ENCODE results near the gene RNF126. TPM values are rescaled to one million over a fixed set of nuclear protein-coding genes. Genes with fewer than 3 reads are reported as not detected.
"Not testable (repeated sequence)": the region's sequence is repeated elsewhere in the genome, so short reads cannot be mapped to it uniquely, and the experiment has no call there.

RNF126 gene
- total RNA-seq, 1 experiment from 2014 or later: 73.6 TPM

DNA sequence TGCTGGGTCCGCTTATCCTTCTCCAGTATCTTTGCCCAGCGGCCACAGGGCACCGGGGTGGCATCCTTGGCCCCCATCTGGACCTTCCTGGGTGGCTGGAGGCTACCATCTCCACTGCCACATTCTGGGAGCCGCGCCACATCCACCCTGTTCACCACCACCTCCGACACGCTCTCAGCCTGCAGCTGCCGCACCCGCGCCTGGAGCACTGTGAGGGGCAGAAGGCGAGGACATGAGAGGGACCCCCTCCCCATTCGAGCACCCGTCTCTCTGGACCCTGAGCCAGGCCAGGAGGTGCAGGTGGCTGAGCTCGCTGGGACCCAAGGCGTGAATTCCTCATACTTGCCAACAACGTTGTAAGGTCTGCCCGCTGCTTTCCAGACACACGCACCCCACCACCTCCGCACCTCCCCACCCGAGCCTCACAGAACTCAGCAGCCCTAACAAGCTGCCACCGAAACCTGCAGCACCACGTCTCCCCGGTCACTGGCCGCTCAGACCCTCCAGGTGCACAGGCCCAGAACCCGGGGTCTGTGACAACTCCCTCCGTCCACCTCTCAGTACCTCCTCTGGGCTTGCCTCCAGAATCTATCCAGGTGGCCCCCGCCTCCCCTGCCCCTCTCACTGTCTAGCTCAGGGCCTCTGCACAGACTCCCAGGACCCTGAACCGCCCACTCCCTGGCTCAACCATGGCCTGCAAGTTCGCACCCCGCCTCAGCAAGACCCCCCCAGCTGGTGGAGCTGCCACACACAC lies 32.9 kb downstream of the RNF126 start:
- no peak for DNase-seq (ENCODE audit: low read depth)

GRCh38 chr19:629515-629914 lies 33.5 kb downstream of the RNF126 start:
- not testable (repeated sequence) for DNase-seq (ENCODE audit: low read depth)

DNA sequence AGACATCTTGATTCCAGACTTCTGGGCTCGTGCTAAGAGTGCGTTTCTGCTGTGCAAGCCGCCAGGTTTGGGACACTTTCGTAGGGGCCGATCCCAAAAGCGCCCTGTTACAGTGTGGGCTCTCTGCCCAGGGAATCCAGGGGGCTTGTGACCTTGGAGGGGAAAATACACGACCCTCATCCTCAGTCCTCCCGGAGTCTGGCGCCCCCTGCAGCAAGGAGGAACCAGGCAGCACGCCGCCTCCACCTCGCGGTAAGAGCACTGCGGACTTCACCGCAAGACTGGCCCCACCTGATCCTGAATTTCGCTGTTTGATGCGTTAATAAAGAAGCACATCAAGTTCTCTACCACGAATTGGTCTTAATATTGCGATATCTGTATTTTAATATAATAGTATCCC lies 34.8 kb downstream of the RNF126 start:
- DNase-seq (ENCODE audit: low read depth): no peak

- not testable (repeated sequence) for DNase-seq (ENCODE audit: low read depth)
Observed at GRCh38 chr19:626566-626965, 36.4 kb downstream of the RNF126 start.

- no peak for DNase-seq (ENCODE audit: low read depth)
Observed at GRCh38 chr19:625257-625656, 37.8 kb downstream of the RNF126 start.

GRCh38 chr19:624433-625109 lies 38.4 kb downstream of the RNF126 start:
- no peak for DNase-seq (ENCODE audit: low read depth)

GRCh38 chr19:623974-624373 lies 39.0 kb downstream of the RNF126 start:
- DNase-seq (ENCODE audit: low read depth): peak; percentile 13

DNA sequence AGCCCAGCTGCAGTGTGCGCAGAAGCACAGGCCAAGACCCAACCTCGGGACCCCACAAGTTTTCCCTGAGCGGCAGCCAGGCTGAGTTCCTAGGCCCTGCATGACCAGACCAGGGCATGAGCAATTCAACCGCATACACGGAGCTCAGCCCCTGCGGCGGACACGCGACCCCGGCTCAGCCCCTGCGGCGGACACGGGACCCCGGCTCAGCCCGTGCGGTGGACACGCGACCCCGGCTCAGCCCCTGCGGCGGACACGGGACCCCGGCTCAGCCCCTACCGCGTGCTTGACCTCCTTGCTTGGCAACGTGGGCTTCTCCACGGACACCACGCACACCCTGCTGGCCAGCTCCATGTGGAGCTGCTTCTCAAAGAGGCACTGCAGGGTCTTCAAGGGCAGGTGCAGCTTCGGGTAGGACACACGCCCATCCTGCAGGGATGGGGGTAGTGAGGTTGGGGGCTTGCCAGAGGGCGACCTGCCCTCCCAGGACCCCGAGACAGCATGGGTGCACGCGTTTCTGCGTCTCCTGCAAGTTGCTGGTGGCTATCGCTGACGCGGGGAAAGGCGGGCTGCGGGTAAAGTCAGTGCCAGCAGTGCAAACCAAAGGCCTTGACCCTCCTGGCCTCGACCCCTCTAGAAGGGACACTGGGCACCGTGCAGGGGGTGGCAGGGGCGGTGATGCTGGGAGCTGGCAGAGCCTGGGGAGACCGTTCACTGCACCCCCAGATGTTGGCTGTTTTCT lies 39.7 kb downstream of the RNF126 start:
- no peak for DNase-seq (ENCODE audit: low read depth)

GRCh38 chr19:622666-623065 lies 40.3 kb downstream of the RNF126 start:
- DNase-seq (ENCODE audit: low read depth): no peak

- no peak for DNase-seq (ENCODE audit: low read depth)
Observed at GRCh38 chr19:621819-622218, 41.2 kb downstream of the RNF126 start.

DNA sequence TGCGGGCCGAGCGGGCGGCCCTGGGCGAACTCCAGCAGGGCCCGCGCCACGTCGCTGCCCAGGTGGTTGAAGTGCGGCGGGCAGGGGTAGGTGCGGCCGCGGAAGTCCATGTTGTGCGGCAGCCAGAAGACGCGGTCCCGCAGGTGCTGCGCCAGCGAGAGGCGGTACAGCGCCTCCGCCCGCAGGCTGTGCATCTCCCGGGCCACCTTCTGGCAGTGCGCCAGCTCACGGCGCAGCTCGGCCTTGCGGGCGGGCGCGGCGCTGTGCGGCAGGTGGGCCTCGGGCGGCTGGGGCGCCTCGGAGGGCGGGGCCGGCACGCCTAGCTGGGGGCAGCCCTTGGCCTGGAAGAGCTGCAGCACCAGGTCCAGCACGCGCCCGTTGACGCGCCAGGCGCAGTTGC lies 41.8 kb downstream of the RNF126 start:
- not testable (repeated sequence) for DNase-seq (ENCODE audit: low read depth)

GRCh38 chr19:620166-620862 lies 42.7 kb downstream of the RNF126 start:
- no peak for DNase-seq (ENCODE audit: low read depth)

DNA sequence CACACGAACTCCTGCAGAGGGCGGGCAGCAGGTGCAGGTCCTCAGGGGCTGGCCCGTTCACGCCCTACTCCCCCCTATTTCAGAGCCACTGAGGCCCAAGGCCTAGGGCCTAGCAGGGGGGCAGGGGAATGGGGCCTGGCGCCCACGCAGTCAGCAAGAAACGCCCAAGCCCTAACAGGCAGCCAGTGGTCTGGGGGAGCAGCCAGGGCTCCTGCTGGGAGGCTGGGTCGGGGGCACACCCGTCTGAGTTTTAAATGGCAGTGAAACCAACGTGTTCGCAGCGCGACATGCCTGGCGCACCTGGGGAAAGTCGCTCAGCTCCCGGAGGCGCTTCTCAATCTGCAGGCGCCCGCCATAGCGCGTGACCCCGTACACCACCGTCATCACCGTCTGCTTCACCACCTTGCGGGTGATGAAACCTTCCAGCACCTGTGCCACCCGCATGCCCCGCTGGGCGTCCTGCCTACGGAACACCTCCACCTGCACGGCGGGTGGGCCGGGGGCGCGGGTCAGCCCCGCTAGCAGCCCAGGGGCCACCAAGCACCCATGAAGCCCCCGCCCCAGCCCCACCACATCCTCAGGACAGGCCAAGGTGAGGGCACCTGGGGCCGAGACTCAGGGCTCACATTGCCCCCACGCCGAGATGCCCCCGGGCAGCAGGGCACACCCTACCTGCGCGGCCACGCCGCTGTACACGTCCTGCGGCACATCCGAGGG lies 43.6 kb downstream of the RNF126 start:
- no peak for DNase-seq (ENCODE audit: low read depth)

DNA sequence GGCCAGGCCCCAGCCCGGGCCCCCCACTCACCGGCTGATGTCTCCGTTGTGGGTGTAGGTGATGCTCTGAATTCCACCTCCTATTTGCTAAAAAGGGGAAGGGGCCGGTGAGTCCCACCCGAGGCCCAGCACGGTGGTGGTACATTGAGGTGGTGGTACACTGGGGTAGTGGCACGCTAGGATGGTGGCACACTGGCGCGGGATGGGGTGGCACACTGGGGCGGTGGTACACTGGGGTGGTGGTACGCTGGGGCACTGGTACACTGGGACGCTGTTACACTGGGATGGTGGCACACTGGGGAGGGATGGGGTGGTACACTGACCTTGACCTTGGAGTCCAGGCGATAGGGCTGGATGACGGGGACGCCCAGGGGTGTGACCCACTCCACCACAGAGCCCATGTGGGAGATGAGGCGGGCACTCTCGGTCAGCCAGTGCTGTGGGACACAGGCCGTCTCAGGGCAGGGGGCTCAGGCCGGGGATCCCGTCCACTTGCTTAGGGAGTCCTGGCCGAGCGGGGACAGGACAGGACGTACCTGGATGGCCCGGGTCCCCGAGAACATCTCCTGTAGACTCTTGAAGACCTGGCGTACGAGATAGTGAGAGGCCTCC lies 44.2 kb downstream of the RNF126 start:
- no peak for DNase-seq (ENCODE audit: low read depth)

DNA sequence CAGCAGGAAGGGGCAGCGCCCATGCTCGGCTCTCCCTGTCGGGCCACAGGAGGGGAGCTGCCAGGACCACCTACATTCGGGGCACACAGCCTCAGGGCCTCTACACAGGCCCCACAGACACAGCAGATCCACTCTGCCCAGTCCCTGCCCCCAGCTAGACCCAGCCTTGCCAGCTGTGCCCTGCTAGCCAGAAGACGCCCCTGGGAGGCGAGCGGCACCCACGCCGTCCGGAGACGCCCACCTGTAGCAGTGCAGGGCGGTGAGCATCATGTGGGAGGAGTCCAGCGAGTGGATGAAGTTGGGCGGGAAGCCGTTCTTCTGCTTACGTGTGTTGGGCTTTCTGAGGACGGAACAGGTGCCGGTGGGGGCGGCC lies 44.8 kb downstream of the RNF126 start:
- DNase-seq (ENCODE audit: low read depth): no peak

DNA sequence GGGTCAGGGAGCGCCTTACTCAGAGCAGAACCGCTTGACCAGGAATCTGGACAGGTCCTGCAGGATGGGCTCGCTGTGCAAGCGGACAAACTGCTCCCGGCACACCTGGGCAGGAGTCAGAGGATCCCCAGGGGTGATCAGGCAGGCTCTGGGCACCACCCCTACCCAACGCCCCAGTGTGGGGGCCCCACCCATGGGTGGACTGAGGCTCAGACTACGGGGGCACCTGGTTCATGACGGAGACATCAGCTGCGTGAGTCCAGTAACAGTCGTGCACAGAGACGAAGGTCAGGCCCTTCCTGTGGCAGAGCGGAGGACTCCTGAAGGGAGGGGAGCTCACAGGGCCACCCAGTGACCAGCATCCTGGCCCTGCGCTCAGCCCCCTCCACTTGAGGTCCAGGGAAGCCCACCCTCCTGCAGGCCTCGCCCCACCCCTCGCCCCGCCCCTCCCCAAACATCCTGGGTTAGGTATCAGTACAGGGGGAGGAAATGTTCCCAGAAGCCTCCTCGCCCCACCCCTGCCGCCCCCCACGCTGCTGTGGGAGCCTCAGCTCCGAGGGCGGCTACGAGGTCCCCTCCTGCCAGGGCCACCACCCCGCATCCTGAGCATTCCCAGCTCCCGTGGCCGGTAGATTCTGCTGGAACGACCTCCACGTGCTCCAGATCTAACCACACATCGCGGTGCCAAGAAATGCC lies 45.3 kb downstream of the RNF126 start:
- no peak for DNase-seq (ENCODE audit: low read depth)

DNA sequence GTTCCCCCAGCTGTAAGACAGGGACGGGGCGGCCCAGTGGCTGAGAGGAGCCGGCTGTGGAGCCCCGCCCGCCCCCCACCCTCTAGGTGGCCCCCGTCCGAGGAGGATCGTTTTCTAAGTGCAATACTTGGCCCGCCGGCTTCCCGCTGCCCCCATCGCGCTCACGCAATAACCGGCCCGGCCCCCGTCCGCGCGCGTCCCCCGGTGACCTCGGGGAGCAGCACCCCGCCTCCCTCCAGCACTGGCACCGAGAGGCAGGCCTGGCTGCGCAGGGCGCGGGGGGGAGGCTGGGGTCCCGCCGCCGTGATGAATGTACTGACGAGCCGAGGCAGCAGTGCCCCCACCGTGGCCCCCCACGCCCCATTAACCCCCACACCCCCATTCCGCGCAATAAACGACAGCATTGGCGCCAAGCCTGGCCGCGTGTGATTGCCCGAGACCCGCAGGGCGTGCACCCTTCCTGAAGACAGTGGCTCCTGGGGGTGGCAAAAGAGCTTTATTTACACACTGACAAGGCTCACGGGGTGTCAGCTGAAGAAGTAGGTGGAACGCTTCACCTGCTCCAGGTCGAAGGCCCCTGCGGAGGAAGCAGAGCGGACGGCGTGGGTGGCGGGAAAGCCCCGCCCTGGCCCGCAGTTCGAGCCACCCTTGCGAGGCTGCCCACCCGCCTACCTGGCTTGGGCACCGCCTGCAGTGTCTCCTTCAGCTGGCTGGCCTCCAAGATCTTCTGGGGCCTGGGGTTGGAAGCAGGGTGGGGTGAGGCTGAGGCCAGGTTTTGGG lies 46.1 kb downstream of the RNF126 start:
- DNase-seq (ENCODE audit: low read depth): no peak

- no peak for DNase-seq (ENCODE audit: low read depth)
Observed at GRCh38 chr19:616062-616700, 46.8 kb downstream of the RNF126 start.

DNA sequence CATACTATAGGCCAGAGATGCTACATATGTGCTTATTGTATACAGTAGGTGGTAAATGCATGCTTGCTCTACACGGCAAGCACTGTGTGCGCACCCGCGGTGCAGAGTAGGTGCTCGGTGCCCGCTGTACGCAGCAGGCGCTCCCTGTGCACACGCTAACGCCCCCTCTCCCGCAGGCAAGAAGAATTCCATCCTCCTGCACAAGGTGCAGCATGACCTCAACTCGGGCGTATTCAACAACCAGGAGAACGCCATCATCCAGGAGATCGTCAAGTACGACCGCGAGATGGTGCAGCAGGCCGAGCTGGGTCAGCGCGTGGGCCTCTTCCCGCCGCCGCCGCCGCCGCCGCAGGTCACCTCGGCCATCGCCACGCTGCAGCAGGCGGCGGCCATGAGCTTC lies 47.4 kb downstream of the RNF126 start:
- no peak for DNase-seq (ENCODE audit: low read depth)
